Neural cell (in vitro differentiated cells): ENCODE results near the gene UCK2.

Experiments used
- CTCF ChIP-seq: fragments of 450-650 bp; IDR thresholded peaks from 2 replicates; pipeline ENCODE4 v1.5.1; 2014; ENCODE audit warnings: antibody characterized with exemption, mild to moderate bottlenecking, moderate library complexity; ENCODE audit not compliant: poor library complexity, severe bottlenecking
- EP300 ChIP-seq: fragments of 450-650 bp; conservative IDR thresholded peaks from 2 replicates; pipeline ENCODE4 v1.6.1; 2014; ENCODE audit warnings: antibody characterized with exemption, mild to moderate bottlenecking, moderate library complexity; ENCODE audit not compliant: poor library complexity, severe bottlenecking
- EZH2 ChIP-seq: fragments of 200-600, 300-800 bp; shearing (Covaris generic), sonication (generic); IDR thresholded peaks from 2 replicates; pipeline ENCODE4 v1.6.1; 2014; ENCODE audit warnings: antibody characterized with exemption, low read length, borderline replicate concordance, mild to moderate bottlenecking; ENCODE audit not compliant: insufficient read depth, poor library complexity, severe bottlenecking
- POLR2AphosphoS5 ChIP-seq: IDR thresholded peaks from 2 replicates; pipeline ENCODE4 v1.6.1; 2012
- RAD21 ChIP-seq: fragments of 450-650 bp; conservative IDR thresholded peaks from 2 replicates; pipeline ENCODE4 v1.6.1; 2014; ENCODE audit warnings: antibody characterized with exemption, mild to moderate bottlenecking, moderate library complexity
- REST ChIP-seq: IDR thresholded peaks from 2 replicates; pipeline ENCODE4 v1.6.1; 2012; ENCODE audit warnings: borderline replicate concordance
- SMC3 ChIP-seq: fragments of 450-650 bp; conservative IDR thresholded peaks from 2 replicates; pipeline ENCODE4 v1.6.1; 2014; ENCODE audit warnings: antibody characterized with exemption, mild to moderate bottlenecking, moderate library complexity; ENCODE audit not compliant: poor library complexity

GRCh38 chr1:165945911-165946310 lies 118.5 kb downstream of the UCK2 start:
- no peak for TF ChIP-seq CTCF
- TF ChIP-seq EP300, result no peak
- no peak for TF ChIP-seq SMC3
- TF ChIP-seq REST, result no peak
- no peak for TF ChIP-seq POLR2AphosphoS5
- no peak for TF ChIP-seq EZH2
- TF ChIP-seq RAD21, result no peak
